GM12872 (cell line): Measurements from ENCODE around the gene CYTH2.

Experiments used
- CTCF ChIP-seq: IDR thresholded peaks from 3 replicates; pipeline ENCODE4 v1.5.1; 2011; ENCODE audit warnings: low read depth, mild to moderate bottlenecking, low read length, moderate library complexity; ENCODE audit not compliant: insufficient read depth

CYTH2 gene

GRCh38 chr19:48446579-48446978, 22.6 kb upstream of the CYTH2 start:
- TF ChIP-seq CTCF: no peak

- no peak for TF ChIP-seq CTCF
Measured at GRCh38 chr19:48448563-48448962, 20.6 kb upstream of the CYTH2 start.

GRCh38 chr19:48450441-48450840, 18.7 kb upstream of the CYTH2 start:
- TF ChIP-seq CTCF: no peak

GRCh38 chr19:48450863-48451262, 18.3 kb upstream of the CYTH2 start:
- no peak for TF ChIP-seq CTCF

GRCh38 chr19:48451624-48452023, 17.5 kb upstream of the CYTH2 start:
- TF ChIP-seq CTCF: no peak

GRCh38 chr19:48452289-48453190, 16.6 kb upstream of the CYTH2 start:
- TF ChIP-seq CTCF: no peak

- TF ChIP-seq CTCF: no peak
Measured at GRCh38 chr19:48454150-48454730, 14.9 kb upstream of the CYTH2 start.
